GM18861 (cell line): Measurements from ENCODE around the gene FOXO3B.
"Not testable (repeated sequence)": the region's sequence is repeated elsewhere in the genome, so short reads cannot be mapped to it uniquely, and the experiment has no call there.

ENCODE experiments used
- ATAC-seq: cut with Tn5 transposase; IDR thresholded peaks from one replicate; pipeline ENCODE4 v1.9.1; 2021; ENCODE audit not compliant: unreplicated experiment

The FOXO3B gene

DNA sequence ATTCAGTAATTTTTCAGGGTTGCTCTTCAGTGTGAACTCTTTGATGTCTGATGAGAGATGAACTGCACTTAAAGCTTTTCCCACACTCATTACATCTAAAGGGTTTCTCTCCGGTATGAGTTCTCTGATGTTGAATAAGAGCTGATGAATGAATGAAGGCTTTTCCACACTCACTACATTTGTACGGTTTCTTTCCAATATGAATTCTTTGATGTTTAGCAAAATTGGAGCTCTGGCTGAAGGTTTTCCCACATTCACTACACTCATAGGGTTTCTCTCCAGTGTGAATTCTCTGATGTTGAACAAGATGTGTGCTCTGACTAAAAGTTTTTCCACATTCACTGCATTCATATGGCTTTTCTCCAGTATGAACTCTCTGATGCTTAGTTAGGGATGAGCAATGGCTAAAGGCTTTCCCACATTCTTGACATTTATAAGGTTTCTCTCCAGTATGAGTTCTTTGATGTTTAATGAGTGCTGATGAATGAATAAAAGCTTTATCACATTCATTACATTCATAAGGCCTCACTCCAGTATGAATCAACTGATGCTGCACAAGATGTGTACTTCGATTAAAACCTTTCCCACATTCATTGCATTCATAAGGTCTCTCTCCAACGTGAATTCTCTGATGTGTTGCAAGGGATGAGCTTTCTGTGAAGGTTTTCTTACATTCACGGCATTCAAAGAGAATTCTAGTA, 20.0 kb downstream of the FOXO3B start:
- ATAC-seq: not testable (repeated sequence)

DNA sequence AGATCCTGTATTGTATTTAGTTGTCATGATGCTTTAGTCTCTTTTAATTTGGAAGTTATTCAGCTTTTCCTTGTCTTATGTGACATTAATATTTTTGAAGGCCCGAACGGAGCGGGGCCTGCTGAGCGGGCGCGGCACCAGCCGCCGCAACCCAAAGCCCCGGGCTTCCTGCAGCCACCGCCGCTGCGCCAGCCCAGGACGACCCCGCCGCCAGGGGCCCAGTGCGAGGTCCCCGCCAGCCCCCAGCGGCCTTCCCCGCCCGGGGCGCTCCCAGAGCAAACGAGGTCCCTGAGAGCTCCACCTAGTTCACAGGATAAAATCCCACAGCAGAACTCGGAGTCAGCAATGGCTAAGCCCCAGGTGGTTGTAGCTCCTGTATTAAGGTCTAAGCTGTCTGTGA, 32.0 kb downstream of the FOXO3B start:
- not testable (repeated sequence) for ATAC-seq

DNA sequence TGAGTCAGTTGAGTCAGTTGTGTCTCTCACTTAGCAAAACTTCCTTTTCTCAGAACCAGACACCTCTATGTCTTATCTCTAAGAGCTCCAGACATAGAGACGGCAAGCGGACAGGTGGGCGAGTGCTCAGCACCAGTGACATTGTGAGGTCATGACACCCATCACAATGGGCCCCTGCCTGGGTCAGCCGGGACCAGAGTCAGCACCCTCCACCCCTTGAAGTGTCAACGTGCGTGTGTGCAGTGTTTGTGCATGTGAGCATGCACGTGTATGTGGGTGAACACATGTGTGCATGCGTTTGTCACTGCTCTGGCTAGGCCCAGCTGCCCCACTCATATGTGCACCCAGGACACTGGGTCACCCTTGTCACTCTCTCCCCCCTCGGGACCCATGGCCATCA, 37.8 kb downstream of the FOXO3B start, which contains the start of gene TBC1D28:
TBC1D28 (minus strand) TSS at position 101 of the 400 bp plus-strand sequence. CDS start 3,039 bp downstream, outside the sequence.
- ATAC-seq: not testable (repeated sequence)

DNA sequence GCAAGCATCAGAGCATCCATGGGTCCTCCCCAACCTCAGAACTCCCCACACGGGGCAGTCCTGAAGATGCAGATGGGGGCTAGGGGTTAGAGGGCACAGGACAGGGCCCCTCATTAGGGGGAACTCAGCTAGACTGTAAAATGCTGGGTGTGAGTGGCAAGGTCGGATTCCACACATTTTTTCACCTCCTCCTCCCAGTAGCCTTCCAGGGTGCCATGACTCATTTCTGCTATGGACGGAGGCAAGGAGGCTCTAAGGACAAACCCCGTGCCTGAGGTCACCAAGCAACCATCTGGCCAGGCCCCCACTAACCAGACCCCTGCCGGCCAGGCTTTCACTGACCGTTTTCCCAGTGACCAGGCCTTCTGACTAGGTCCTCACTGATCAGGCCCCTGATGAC, 39.0 kb downstream of the FOXO3B start:
- ATAC-seq: not testable (repeated sequence)

DNA sequence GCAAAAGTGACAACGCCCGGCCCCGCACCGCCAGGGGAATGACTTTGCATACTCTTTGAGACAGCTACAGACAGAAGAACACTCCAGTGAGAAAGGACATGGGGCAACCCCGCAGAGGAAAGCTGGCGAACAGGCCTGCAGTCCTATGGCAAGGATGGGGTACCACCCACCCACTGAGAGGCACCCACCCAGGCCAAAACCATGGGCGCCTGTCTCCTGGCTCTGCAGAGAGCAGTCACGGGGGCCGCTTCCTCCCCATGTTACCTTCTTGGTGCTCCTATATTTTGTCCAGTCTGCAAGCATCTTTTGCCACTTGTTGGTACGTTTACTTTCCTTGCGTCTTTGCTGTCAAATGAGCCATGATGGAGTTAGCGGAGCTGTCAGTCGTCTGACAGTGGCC, 43.8 kb downstream of the FOXO3B start:
- not testable (repeated sequence) for ATAC-seq

DNA sequence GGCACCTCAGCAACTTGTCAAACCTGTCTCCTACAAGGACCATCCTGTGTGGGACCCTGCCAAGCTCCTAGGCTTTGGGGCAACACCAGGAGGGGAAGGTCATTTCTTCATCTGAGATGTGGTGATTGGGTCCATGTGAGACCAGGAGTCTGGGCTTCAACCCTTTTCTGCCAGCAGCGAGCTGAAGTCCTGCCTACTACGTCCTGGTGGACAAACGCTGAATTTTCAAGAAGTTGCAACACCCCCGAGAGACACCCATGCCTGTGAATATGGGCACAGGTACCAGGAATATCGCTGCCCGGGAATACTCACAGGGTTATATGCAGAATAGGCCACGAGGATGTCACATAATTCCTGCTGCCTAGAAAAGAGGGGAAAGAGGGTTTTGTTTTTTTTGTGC, 45.9 kb downstream of the FOXO3B start:
- ATAC-seq: not testable (repeated sequence)

DNA sequence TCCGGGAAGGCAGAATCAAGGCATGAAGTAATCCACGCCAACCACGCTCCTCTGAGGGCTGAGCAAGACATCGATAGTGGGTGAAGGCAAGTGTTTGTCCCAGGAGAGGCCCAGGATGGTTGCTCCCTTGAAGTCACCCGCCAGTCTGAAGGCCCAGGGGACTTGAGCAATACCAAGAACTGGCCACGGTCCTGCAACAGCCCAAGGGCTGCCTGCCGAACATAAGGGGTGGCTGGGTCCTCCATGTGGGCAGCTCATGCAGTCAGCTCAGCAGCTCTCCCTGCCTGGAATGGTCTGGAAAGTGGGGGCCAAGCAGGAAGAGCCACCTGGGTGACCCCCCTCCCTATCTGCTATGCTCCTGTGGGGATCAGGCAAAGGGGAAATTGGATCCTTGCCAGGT, 46.3 kb downstream of the FOXO3B start:
- ATAC-seq: not testable (repeated sequence)

DNA sequence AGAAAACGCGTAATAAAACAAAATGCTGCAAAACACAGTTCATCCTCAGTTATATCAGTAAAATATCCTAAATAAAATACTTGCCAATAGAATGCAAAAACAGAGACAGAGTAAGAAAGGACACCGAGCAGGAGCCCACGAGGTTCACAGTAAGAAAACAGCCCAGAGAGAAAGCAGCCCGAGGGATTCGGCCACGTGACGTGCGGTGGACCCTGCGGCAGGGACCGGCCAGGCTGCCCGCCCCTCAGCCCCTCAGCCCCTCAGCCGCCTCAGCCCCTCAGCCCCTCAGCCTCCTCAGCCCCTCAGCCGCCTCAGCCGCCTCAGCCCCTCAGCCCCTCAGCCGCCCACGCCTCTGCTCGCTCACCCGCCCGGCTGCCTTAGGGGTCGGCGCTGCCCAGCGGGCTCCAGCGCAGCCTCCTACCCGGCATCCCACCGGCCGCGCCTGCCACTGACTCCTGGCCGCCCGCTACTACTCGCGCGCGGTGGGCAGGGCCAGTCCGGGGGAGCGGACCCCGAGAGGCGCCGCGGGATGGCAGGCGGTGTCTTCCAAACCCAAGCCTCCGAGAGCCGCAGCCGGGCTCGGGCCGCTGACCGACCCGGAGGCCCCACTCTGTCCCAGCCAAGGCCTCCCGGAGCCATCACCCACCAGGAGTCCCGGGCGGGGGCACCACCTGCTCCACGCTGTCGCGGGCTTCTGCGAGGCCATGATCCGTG, 47.4 kb downstream of the FOXO3B start:
- ATAC-seq: not testable (repeated sequence)
